ENCODE data around the gene KRT82. TPM values are rescaled to one million over a fixed set of nuclear protein-coding genes. Genes with fewer than 3 reads are reported as not detected.

Gene KRT82
- total RNA-seq (2022; extraction: Qiagen RNA extraction; ENCODE audit: low read depth): not detected in 5 replicates

GRCh38 chr12:52405922-52406385, at the start of gene KRT82:
KRT82 (minus strand) TSS chr12:52406335; CDS start chr12:52406277, 58 bp downstream.

GRCh38 chr12:52452101-52452500, 46.0 kb upstream of the KRT82 start, which contains the start of gene KRT6B:
KRT6B (minus strand) TSS chr12:52452146; CDS start chr12:52452078, 68 bp downstream.

GRCh38 chr12:52434081-52434733, 28.1 kb upstream of the KRT82 start, which contains the start of gene KRT75:
KRT75 (minus strand) TSS chr12:52434371; CDS start chr12:52434304, 67 bp downstream.

GRCh38 chr12:52385226-52385702, 20.9 kb downstream of the KRT82 start, which contains the start of gene KRT84:
KRT84 (minus strand) TSS chr12:52385652; CDS start chr12:52385585, 67 bp downstream.

GRCh38 chr12:52366738-52367485, 39.2 kb downstream of the KRT82 start, which contains the start of gene KRT85:
KRT85 (minus strand) TSS chr12:52367481; CDS start chr12:52367405, 76 bp downstream.

Other genes with a start within 250 kb of the KRT82 start
- gene KRT80, start 214.3 kb downstream of the KRT82 start, total RNA-seq (2022; extraction: Qiagen RNA extraction; ENCODE audit: low read depth): 37.5 to 66.0 TPM (median 57.9 TPM) in 5 replicates
- gene KRT7, start 173.1 kb downstream of the KRT82 start, total RNA-seq (2022; extraction: Qiagen RNA extraction; ENCODE audit: low read depth): 3,669 to 5,808 TPM (median 4,897 TPM) in 5 replicates
- gene KRT86, start 131.7 kb downstream of the KRT82 start, total RNA-seq (2022; extraction: Qiagen RNA extraction; ENCODE audit: low read depth): 32.5 to 48.5 TPM (median 46.2 TPM) in 5 replicates
- gene KRT81, start 114.8 kb downstream of the KRT82 start, total RNA-seq (2022; extraction: Qiagen RNA extraction; ENCODE audit: low read depth): 2,470 to 4,224 TPM (median 3,729 TPM) in 5 replicates
- gene KRT83, start 84.9 kb downstream of the KRT82 start, total RNA-seq (2022; extraction: Qiagen RNA extraction; ENCODE audit: low read depth): 2.9 to 6.1 TPM (median 5.1 TPM) in 5 replicates
- not detected in 5 replicates for gene KRT85, start 38.9 kb downstream of the KRT82 start, total RNA-seq (2022; extraction: Qiagen RNA extraction; ENCODE audit: low read depth)
- gene KRT84, start 20.7 kb downstream of the KRT82 start, total RNA-seq (2022; extraction: Qiagen RNA extraction; ENCODE audit: low read depth): not detected in 5 replicates
- 0.12 to 0.20 TPM (median 0.16 TPM) in 4 of 5 replicates, not detected in the other for gene KRT75, start 28.0 kb upstream of the KRT82 start, total RNA-seq (2022; extraction: Qiagen RNA extraction; ENCODE audit: low read depth)
- gene KRT6B, start 45.8 kb upstream of the KRT82 start, total RNA-seq (2022; extraction: Qiagen RNA extraction; ENCODE audit: low read depth): 0.11 TPM in 1 of 5 replicates, not detected in the others
- not detected in 5 replicates for gene KRT6C, start 67.5 kb upstream of the KRT82 start, total RNA-seq (2022; extraction: Qiagen RNA extraction; ENCODE audit: low read depth)
- gene KRT6A, start 86.9 kb upstream of the KRT82 start, total RNA-seq (2022; extraction: Qiagen RNA extraction; ENCODE audit: low read depth): 3.0 to 5.6 TPM (median 5.1 TPM) in 5 replicates
- gene KRT5, start 114.1 kb upstream of the KRT82 start, total RNA-seq (2022; extraction: Qiagen RNA extraction; ENCODE audit: low read depth): 0.20 to 0.49 TPM (median 0.25 TPM) in 5 replicates
- gene KRT71, start 146.8 kb upstream of the KRT82 start, total RNA-seq (2022; extraction: Qiagen RNA extraction; ENCODE audit: low read depth): not detected in 5 replicates
- not detected in 5 replicates for gene KRT74, start 167.5 kb upstream of the KRT82 start, total RNA-seq (2022; extraction: Qiagen RNA extraction; ENCODE audit: low read depth)
- gene KRT72, start 195.1 kb upstream of the KRT82 start, total RNA-seq (2022; extraction: Qiagen RNA extraction; ENCODE audit: low read depth): not detected in 5 replicates
- not detected in 5 replicates for gene KRT73, start 212.2 kb upstream of the KRT82 start, total RNA-seq (2022; extraction: Qiagen RNA extraction; ENCODE audit: low read depth)
- gene KRT2, start 245.9 kb upstream of the KRT82 start, total RNA-seq (2022; extraction: Qiagen RNA extraction; ENCODE audit: low read depth): not detected in 5 replicates

All from A549 treated with ZK216348 at 1 μM for 4 hours (cell line).